H9 (cell line): ENCODE measurements around the gene RALY. TPM values are rescaled to one million over a fixed set of nuclear protein-coding genes. Genes with fewer than 3 reads are reported as not detected.

Source experiments
- DNase-seq: peaks from one replicate; pipeline ENCODE4 v3.0.0-alpha.2; 2017
- H2AFZ ChIP-seq: one replicate; pipeline ENCODE4 v1.6.1; 2013; ENCODE audit warnings: mild to moderate bottlenecking, low read length, control low read depth, moderate library complexity
- H2AK5ac ChIP-seq: 2 replicates; pipeline ENCODE4 v1.6.1; 2013; ENCODE audit warnings: low read length, control low read depth, mixed read lengths; ENCODE audit not compliant: insufficient read length
- H2BK120ac ChIP-seq: one replicate; pipeline ENCODE4 v1.6.1; 2013; ENCODE audit warnings: low read depth, mild to moderate bottlenecking, low read length, control low read depth, inconsistent platforms; ENCODE audit not compliant: poor library complexity, severe bottlenecking
- H2BK12ac ChIP-seq: 2 replicates; pipeline ENCODE4 v1.6.1; 2013; ENCODE audit warnings: low read length, control low read depth, mixed read lengths, low read depth; ENCODE audit not compliant: insufficient read length
- H2BK15ac ChIP-seq: 2 replicates; pipeline ENCODE4 v1.6.1; 2013; ENCODE audit warnings: low read depth, low read length, control low read depth
- H2BK20ac ChIP-seq: one replicate; pipeline ENCODE4 v1.6.1; 2013; ENCODE audit warnings: low read depth, mild to moderate bottlenecking, low read length, control low read depth, inconsistent platforms; ENCODE audit not compliant: poor library complexity, severe bottlenecking
- H2BK5ac ChIP-seq: 2 replicates; pipeline ENCODE4 v1.6.1; 2013; ENCODE audit warnings: low read length, control low read depth, mixed read lengths; ENCODE audit not compliant: insufficient read length
- H3K14ac ChIP-seq: 2 replicates; pipeline ENCODE4 v1.6.1; 2013; ENCODE audit warnings: low read length, control low read depth; ENCODE audit not compliant: insufficient read depth
- H3K18ac ChIP-seq: 2 replicates; pipeline ENCODE4 v1.6.1; 2013; ENCODE audit warnings: low read depth, mild to moderate bottlenecking, mixed read lengths, low read length, control low read depth; ENCODE audit not compliant: insufficient read length
- H3K23ac ChIP-seq: 2 replicates; pipeline ENCODE4 v1.6.1; 2013; ENCODE audit warnings: low read length, control low read depth, mixed read lengths, low read depth; ENCODE audit not compliant: insufficient read length
- H3K23me2 ChIP-seq: 2 replicates; pipeline ENCODE4 v1.6.1; 2013; ENCODE audit warnings: low read depth, mild to moderate bottlenecking, mixed read lengths, low read length, control low read depth; ENCODE audit not compliant: insufficient read length, poor library complexity, severe bottlenecking
- H3K27ac ChIP-seq: 2 replicates; pipeline ENCODE4 v1.5.1; 2013; ENCODE audit warnings: low read length, control low read depth, mixed read lengths, low read depth; ENCODE audit not compliant: insufficient read length
- H3K27me3 ChIP-seq: 2 replicates; pipeline ENCODE4 v1.6.1; 2013; ENCODE audit warnings: low read length, control low read depth, inconsistent platforms; ENCODE audit not compliant: insufficient read depth
- H3K4ac ChIP-seq: 2 replicates; pipeline ENCODE4 v1.6.1; 2013; ENCODE audit warnings: low read depth, mild to moderate bottlenecking, control low read depth, inconsistent platforms, low read length, moderate library complexity
- H3K4me1 ChIP-seq: 2 replicates; pipeline ENCODE4 v1.6.1; 2013; ENCODE audit warnings: low read length, control low read depth, inconsistent platforms; ENCODE audit not compliant: insufficient read depth
- H3K4me2 ChIP-seq: 2 replicates; pipeline ENCODE4 v1.6.1; 2013; ENCODE audit warnings: low read length, control low read depth, mixed read lengths; ENCODE audit not compliant: insufficient read length, insufficient read depth
- H3K56ac ChIP-seq: 2 replicates; pipeline ENCODE4 v1.6.1; 2013; ENCODE audit warnings: low read depth, mild to moderate bottlenecking, mixed read lengths, low read length, control low read depth; ENCODE audit not compliant: insufficient read length
- H3K79me1 ChIP-seq: 2 replicates; pipeline ENCODE4 v1.6.1; 2013; ENCODE audit warnings: low read depth, mild to moderate bottlenecking, moderate library complexity, low read length, control low read depth, inconsistent platforms; ENCODE audit not compliant: insufficient read depth, poor library complexity, severe bottlenecking
- H3K79me2 ChIP-seq: 2 replicates; pipeline ENCODE4 v1.6.1; 2013; ENCODE audit warnings: low read length, control low read depth, inconsistent platforms; ENCODE audit not compliant: insufficient read depth
- H3K9ac ChIP-seq: 2 replicates; pipeline ENCODE4 v1.6.1; 2013; ENCODE audit warnings: low read length, control low read depth, mixed read lengths; ENCODE audit not compliant: insufficient read length; ENCODE audit errors: extremely low read depth
- H3K9me3 ChIP-seq: one replicate; pipeline ENCODE4 v1.6.1; 2013; ENCODE audit warnings: low read depth, low read length, inconsistent platforms; ENCODE audit not compliant: control insufficient read depth
- H3T11ph ChIP-seq: one replicate; pipeline ENCODE4 v1.6.1; 2013; ENCODE audit warnings: mild to moderate bottlenecking, low read length, control low read depth, inconsistent platforms
- H4K20me1 ChIP-seq: one replicate; pipeline ENCODE4 v1.6.1; 2013; ENCODE audit not compliant: control insufficient read depth, insufficient read length, insufficient read depth
- H4K5ac ChIP-seq: 2 replicates; pipeline ENCODE4 v1.6.1; 2013; ENCODE audit warnings: low read depth, mild to moderate bottlenecking, mixed read lengths, low read length, control low read depth; ENCODE audit not compliant: insufficient read length
- H4K8ac ChIP-seq: replicated peaks from 2 replicates; pipeline ENCODE4 v1.6.1; 2013; ENCODE audit warnings: low read length, control low read depth, mixed read lengths, low read depth; ENCODE audit not compliant: insufficient read length
- H4K91ac ChIP-seq: 2 replicates; pipeline ENCODE4 v1.6.1; 2013; ENCODE audit warnings: low read depth, mild to moderate bottlenecking, moderate library complexity, mixed read lengths, low read length, control low read depth; ENCODE audit not compliant: insufficient read length
- H3K27ac Mint-ChIP-seq, 3 experiments: 2 replicates in 2 of 3; 3 replicates in 1 of 3; pipeline ENCODE4 v1.8.0; 2020 to 2021; ENCODE audit warnings: mixed read lengths in 3 of 3, mild to moderate bottlenecking in 1 of 3, moderate library complexity in 1 of 3
- H3K27me3 Mint-ChIP-seq: 2 replicates; pipeline ENCODE4 v1.8.0; 2021; ENCODE audit warnings: low read depth, mild to moderate bottlenecking, moderate library complexity, mixed read lengths
- H3K36me3 Mint-ChIP-seq, 3 experiments: 2 replicates in 2 of 3; 3 replicates in 1 of 3; pipeline ENCODE4 v1.8.0; 2020 to 2021; ENCODE audit warnings: low read depth in 3 of 3, mixed read lengths in 3 of 3; ENCODE audit not compliant: insufficient read depth in 1 of 3
- H3K4me1 Mint-ChIP-seq, 2 experiments: 2 replicates each; pipeline ENCODE4 v1.8.0; 2020; ENCODE audit warnings: mixed read lengths in 2 of 2
- H3K4me3 Mint-ChIP-seq, 2 experiments: 2 replicates in 1 of 2; 3 replicates in 1 of 2; pipeline ENCODE4 v1.8.0; 2020 to 2021; ENCODE audit warnings: mild to moderate bottlenecking in 2 of 2, mixed read lengths in 2 of 2, moderate library complexity in 1 of 2
- H3K9me3 Mint-ChIP-seq, 2 experiments: 2 replicates in 1 of 2; 3 replicates in 1 of 2; pipeline ENCODE4 v1.8.0; 2020; ENCODE audit warnings: mild to moderate bottlenecking in 2 of 2, mixed read lengths in 2 of 2, moderate library complexity in 1 of 2
- WGBS: extraction: QIAGEN DNeasy Blood & Tissue Kit; methylation state at CpG from one replicate; pipeline ENCODE4 v1.1.7; 2013; ENCODE audit warnings: missing lambda C conversion rate, low lambda C conversion rate, mixed read lengths; ENCODE audit not compliant: insufficient read length; ENCODE audit errors: extremely low coverage; 5-methylcytosine and 5-hydroxymethylcytosine counted together
- total RNA-seq: library from RNA; stranded (reverse); gene quantifications from 2 replicates; pipeline ENCODE4 v1.2.1, GENCODE V29; 2021
- TF ChIP-seq, protein P1 (sequence below): fragments of 200-600 bp; sonication (generic); conservative IDR thresholded peaks from 3 replicates; pipeline ENCODE4 v1.8.0; 2021; ENCODE audit warnings: antibody characterized with exemption, mild to moderate bottlenecking

Gene RALY
- total RNA-seq, 1 experiment from 2014 or later: 199 TPM

- peaks cover 12% of the 10 kb centered on the region for H3K27me3 Mint-ChIP-seq
- no peak overlapping the region for H3K27ac ChIP-seq
- no peak overlapping the region for H2AK5ac ChIP-seq
- H3K4me2 ChIP-seq: no peak overlapping the region
- H3K79me1 ChIP-seq: no peaks in the 10 kb centered on the region
- H2AFZ ChIP-seq: no peak overlapping the region
- no peak overlapping the region for H2BK5ac ChIP-seq
- peaks cover 3% of the 10 kb centered on the region; the same call in 1 of the 2 replicates for H3K4me1 ChIP-seq
- H2BK20ac ChIP-seq: no peak overlapping the region
- H2BK120ac ChIP-seq: no peak overlapping the region
- no peak overlapping the region for H3K9ac ChIP-seq
- H4K5ac ChIP-seq: no peak overlapping the region
- no peak overlapping the region for H4K91ac ChIP-seq
- no peak overlapping the region for H3K4me3 Mint-ChIP-seq
- TF ChIP-seq, protein P1, sequence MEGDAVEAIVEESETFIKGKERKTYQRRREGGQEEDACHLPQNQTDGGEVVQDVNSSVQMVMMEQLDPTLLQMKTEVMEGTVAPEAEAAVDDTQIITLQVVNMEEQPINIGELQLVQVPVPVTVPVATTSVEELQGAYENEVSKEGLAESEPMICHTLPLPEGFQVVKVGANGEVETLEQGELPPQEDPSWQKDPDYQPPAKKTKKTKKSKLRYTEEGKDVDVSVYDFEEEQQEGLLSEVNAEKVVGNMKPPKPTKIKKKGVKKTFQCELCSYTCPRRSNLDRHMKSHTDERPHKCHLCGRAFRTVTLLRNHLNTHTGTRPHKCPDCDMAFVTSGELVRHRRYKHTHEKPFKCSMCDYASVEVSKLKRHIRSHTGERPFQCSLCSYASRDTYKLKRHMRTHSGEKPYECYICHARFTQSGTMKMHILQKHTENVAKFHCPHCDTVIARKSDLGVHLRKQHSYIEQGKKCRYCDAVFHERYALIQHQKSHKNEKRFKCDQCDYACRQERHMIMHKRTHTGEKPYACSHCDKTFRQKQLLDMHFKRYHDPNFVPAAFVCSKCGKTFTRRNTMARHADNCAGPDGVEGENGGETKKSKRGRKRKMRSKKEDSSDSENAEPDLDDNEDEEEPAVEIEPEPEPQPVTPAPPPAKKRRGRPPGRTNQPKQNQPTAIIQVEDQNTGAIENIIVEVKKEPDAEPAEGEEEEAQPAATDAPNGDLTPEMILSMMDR: no peak
- H2BK15ac ChIP-seq: no peak overlapping the region
- WGBS: no CpG with 5 or more reads among the region's 4 CpGs
- no peaks in the 10 kb centered on the region for H3K27me3 ChIP-seq
- DNase-seq: no peak
- H3K9me3 ChIP-seq: no peaks in the 10 kb centered on the region
- H3K9me3 Mint-ChIP-seq: no peaks in the 10 kb centered on the region
- no peak overlapping the region for H3T11ph ChIP-seq
- no peak overlapping the region for H3K18ac ChIP-seq
- H3K23me2 ChIP-seq: peaks cover 15% of the 10 kb centered on the region
- H3K36me3 Mint-ChIP-seq: peaks cover 9 to 15% (median 12%) of the 10 kb centered on the region in 3 experiments
- H4K20me1 ChIP-seq: no peaks in the 10 kb centered on the region
- no peak overlapping the region for H3K23ac ChIP-seq
- peaks cover 19% of the 10 kb centered on the region for H3K79me2 ChIP-seq
- no peak overlapping the region for H3K14ac ChIP-seq
- H4K8ac ChIP-seq: no peak overlapping the region
- H3K56ac ChIP-seq: no peak overlapping the region
- peaks cover 13 to 14% of the 10 kb centered on the region in 2 experiments for H3K4me1 Mint-ChIP-seq
- no peak overlapping the region for H3K4ac ChIP-seq
- no peak overlapping the region; a peak in 1 of 7 replicates for H3K27ac Mint-ChIP-seq
- no peak overlapping the region for H2BK12ac ChIP-seq
These were observed 121.1 kb downstream of the RALY start for GRCh38 chr20:34114809-34115208.
